Activated CD8-positive, alpha-beta memory T cell treated with anti-CD3 and anti-CD28 coated beads, Interleukin-2, amount 10 ng/mL, durations not matched to agents 7 days and 5 days (primary cell): ENCODE measurements around the gene DMD. TPM values are rescaled to one million over a fixed set of nuclear protein-coding genes. Genes with fewer than 3 reads are reported as not detected.

Experiments used
- ATAC-seq: fragments of 150-1000 bp; cut with Tn5 transposase; one replicate; pipeline ENCODE4 v1.10.0; 2021; ENCODE audit warnings: moderate library complexity
- CTCF ChIA-PET: fragments of 350-600 bp; sonication (Branson Sonifier 250); formaldehyde crosslinking; loops from one replicate; lab custom pipeline; 2021; ENCODE audit warnings: antibody characterized with exemption; lab: Charles Lee
- DNase-seq: peaks from one replicate; pipeline ENCODE4 v3.0.0-alpha.2; 2020
- H3K27ac Mint-ChIP-seq: one replicate; pipeline ENCODE4 v1.8.0; 2021; ENCODE audit warnings: mild to moderate bottlenecking, mixed read lengths
- H3K27me3 Mint-ChIP-seq: one replicate; pipeline ENCODE4 v1.8.0; 2021; ENCODE audit warnings: mixed read lengths
- H3K36me3 Mint-ChIP-seq: one replicate; pipeline ENCODE4 v1.8.0; 2021; ENCODE audit warnings: mild to moderate bottlenecking, mixed read lengths
- H3K4me1 Mint-ChIP-seq: one replicate; pipeline ENCODE4 v1.8.0; 2021; ENCODE audit warnings: mixed read lengths
- H3K4me3 Mint-ChIP-seq: one replicate; pipeline ENCODE4 v1.8.0; 2021; ENCODE audit warnings: mild to moderate bottlenecking, moderate library complexity, mixed read lengths
- H3K9me3 Mint-ChIP-seq: one replicate; pipeline ENCODE4 v1.8.0; 2022; ENCODE audit warnings: low read depth, mixed read lengths
- total RNA-seq, 2 experiments: library from RNA; stranded (reverse); gene quantifications; one replicate each; pipeline ENCODE4 v1.2.3, GENCODE V29; 2021

DMD gene
- total RNA-seq, result 1 to 10 TPM in 1 of 2 experiments, under 1 TPM in 1; 0.32 to 8.4 TPM

DNA sequence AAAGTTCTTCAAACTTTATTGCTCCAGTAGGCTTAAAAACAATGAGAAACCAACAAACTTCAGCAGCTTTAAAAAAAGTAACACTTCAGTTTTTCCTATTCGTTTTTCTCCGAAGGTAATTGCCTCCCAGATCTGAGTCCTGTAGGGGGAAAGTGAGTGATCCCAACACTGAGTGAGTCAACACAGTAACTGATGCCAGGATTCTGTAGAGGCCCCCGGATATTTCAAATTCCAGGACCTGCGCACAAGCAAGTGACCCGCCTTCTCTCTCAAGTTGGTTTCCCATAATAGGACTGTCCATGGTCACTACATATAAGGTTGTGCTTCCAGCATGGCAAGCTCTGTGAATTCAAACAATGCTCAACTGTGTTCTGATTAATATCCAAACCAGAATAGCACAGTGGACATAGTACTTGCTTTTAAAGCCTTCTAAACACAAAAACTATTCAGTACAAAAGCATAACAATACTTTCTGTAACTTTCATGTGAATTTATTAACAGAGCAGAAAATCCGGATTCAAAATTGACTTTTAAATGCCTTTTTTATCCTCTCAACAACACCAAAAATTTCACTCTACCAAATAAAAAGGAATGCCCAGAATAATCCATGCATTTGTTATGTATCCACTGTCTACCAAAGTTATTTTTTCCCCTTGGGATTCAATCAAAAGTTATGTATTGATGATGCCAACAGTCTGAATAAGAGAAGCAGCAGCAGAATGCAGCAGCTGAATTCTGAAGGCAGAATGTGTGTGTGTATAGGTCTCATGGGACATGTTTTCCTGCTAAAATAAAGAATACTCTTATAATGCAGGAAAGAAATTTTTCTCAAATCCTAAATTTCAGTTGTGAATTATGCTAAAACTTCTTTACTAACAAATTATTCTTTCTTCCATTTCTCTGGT, at the start of gene DMD:
DMD (minus strand) TSS at position 194 of the 905 bp plus-strand sequence. CDS start 237 bp downstream, outside the sequence.
- Mint-ChIP-seq H3K36me3 (no peaks in the 10 kb centered on the region), H3K27me3 (no peaks in the 10 kb centered on the region), H3K4me1 (no peaks in the 10 kb centered on the region), H3K27ac (no peak within 1 kb of the TSS), H3K9me3 (no peaks in the 10 kb centered on the region), H3K4me3 (no peak within 1 kb of the TSS)
- CTCF ChIA-PET, result no interaction called here
- ATAC-seq (no peak), DNase-seq (no peak)

GRCh38 chrX:33252306-33252825, 41.0 kb upstream of the DMD start:
- H3K27ac Mint-ChIP-seq, result no peak overlapping the region
- H3K27me3 Mint-ChIP-seq, result no peaks in the 10 kb centered on the region
- CTCF ChIA-PET, result no interaction called here
- H3K4me3 Mint-ChIP-seq, result no peak overlapping the region
- peaks cover 2% of the 10 kb centered on the region for H3K9me3 Mint-ChIP-seq
- no peak for ATAC-seq
- H3K36me3 Mint-ChIP-seq, result no peaks in the 10 kb centered on the region
- no peaks in the 10 kb centered on the region for H3K4me1 Mint-ChIP-seq
- no peak for DNase-seq

- no peaks in the 10 kb centered on the region for H3K9me3 Mint-ChIP-seq
- no peak overlapping the region for H3K4me3 Mint-ChIP-seq
- ATAC-seq, result no peak
- H3K36me3 Mint-ChIP-seq, result no peaks in the 10 kb centered on the region
- H3K4me1 Mint-ChIP-seq, result no peaks in the 10 kb centered on the region
- CTCF ChIA-PET, result no interaction called here
- DNase-seq, result no peak
- no peak overlapping the region for H3K27ac Mint-ChIP-seq
- no peaks in the 10 kb centered on the region for H3K27me3 Mint-ChIP-seq
These were observed 7.5 kb upstream of the DMD start for GRCh38 chrX:33218819-33219218.

DNA sequence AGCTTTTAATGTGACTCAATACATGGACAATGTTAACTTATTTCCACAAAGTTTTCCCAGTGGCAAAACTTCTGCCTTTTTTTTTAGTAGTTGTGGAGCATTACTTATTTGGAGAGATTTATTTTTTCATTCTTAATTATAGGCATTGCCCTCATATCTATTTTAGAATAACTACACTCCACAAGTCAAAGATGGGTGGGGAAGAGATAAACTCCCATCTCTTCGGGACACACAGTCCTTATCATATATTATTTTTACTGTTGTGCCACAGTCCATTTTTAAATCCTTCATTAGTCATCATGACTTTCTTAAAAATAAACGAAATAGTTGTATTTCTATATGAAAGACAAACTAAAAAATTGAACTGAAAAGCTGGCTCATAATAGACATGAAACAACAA, 1.2 kb downstream of the DMD start:
- CTCF ChIA-PET, result no interaction called here
- Mint-ChIP-seq H3K27ac (no peak overlapping the region), H3K4me3 (no peak overlapping the region), H3K36me3 (no peaks in the 10 kb centered on the region), H3K9me3 (no peaks in the 10 kb centered on the region), H3K27me3 (no peaks in the 10 kb centered on the region), H3K4me1 (no peaks in the 10 kb centered on the region)
- no peak for DNase-seq
- no peak for ATAC-seq

GRCh38 chrX:33207056-33207455, 4.3 kb downstream of the DMD start:
- no peak overlapping the region for H3K27ac Mint-ChIP-seq
- H3K36me3 Mint-ChIP-seq, result no peaks in the 10 kb centered on the region
- ATAC-seq (no peak), DNase-seq (no peak)
- peaks cover 4% of the 10 kb centered on the region for H3K9me3 Mint-ChIP-seq
- no peaks in the 10 kb centered on the region for H3K27me3 Mint-ChIP-seq
- no peak overlapping the region for H3K4me3 Mint-ChIP-seq
- no peaks in the 10 kb centered on the region for H3K4me1 Mint-ChIP-seq
- CTCF ChIA-PET, result no interaction called here

DNA sequence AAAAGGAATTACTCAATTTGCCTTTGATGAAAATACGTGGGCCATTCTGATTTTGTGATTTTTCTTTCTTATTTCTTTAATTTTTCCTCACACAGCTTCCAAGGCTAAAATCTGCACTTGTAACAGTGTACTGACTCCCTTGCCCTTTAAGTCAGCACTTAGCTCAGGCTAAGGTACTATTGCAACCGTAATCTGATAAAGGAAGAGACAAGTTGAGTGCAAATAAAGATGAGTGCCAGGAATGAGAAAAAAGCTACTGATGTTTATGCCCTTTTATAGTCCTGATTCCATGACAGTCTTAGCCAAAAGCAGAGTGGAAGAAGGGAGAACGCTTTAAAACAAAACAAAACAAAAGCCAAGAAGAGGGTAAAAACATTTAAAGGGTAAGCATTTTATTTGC, 6.0 kb downstream of the DMD start:
- no peak for ATAC-seq
- Mint-ChIP-seq H3K27ac (no peak overlapping the region), H3K4me1 (no peaks in the 10 kb centered on the region), H3K9me3 (peaks cover 4% of the 10 kb centered on the region), H3K36me3 (no peaks in the 10 kb centered on the region), H3K4me3 (no peak overlapping the region), H3K27me3 (no peaks in the 10 kb centered on the region)
- CTCF ChIA-PET, result no interaction called here
- DNase-seq, result no peak

- no peaks in the 10 kb centered on the region for H3K36me3 Mint-ChIP-seq
- H3K4me1 Mint-ChIP-seq, result no peaks in the 10 kb centered on the region
- no peak overlapping the region for H3K27ac Mint-ChIP-seq
- H3K27me3 Mint-ChIP-seq, result no peaks in the 10 kb centered on the region
- DNase-seq (no peak), ATAC-seq (no peak)
- CTCF ChIA-PET, result no interaction called here
- H3K4me3 Mint-ChIP-seq, result no peak overlapping the region
- H3K9me3 Mint-ChIP-seq, result peaks cover 4% of the 10 kb centered on the region
These were observed 6.5 kb downstream of the DMD start for GRCh38 chrX:33204889-33205288.

GRCh38 chrX:33198561-33199279, 12.6 kb downstream of the DMD start:
- DNase-seq, result no peak
- no peak for ATAC-seq
- Mint-ChIP-seq H3K27me3 (no peaks in the 10 kb centered on the region), H3K4me1 (no peaks in the 10 kb centered on the region), H3K9me3 (peaks cover 2% of the 10 kb centered on the region), H3K4me3 (no peak overlapping the region), H3K36me3 (no peaks in the 10 kb centered on the region), H3K27ac (no peak overlapping the region)
- CTCF ChIA-PET, result no interaction called here

DNA sequence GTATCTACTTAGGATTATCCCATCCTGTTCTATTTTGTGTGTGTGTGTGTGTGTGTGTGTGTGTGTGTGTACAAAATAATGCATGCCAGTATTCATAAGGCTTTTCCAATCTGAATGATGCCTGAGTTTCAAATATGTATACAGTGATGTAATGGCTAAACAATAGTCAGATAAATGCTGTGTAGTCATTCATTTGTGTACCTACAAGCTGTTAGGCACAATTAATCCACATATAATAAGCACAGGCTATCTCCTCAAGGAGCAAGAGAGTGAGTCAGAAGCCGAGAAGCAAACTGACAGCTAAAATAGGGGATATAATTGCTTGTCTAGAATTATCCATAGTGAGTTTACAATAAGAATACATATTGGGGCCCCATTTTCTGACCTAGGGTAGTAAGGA, 15.7 kb downstream of the DMD start:
- no peak overlapping the region for H3K27ac Mint-ChIP-seq
- no peak overlapping the region for H3K4me3 Mint-ChIP-seq
- H3K9me3 Mint-ChIP-seq, result peaks cover 2% of the 10 kb centered on the region
- DNase-seq (no peak), ATAC-seq (no peak)
- no peaks in the 10 kb centered on the region for H3K27me3 Mint-ChIP-seq
- CTCF ChIA-PET, result no interaction called here
- H3K4me1 Mint-ChIP-seq, result no peaks in the 10 kb centered on the region
- H3K36me3 Mint-ChIP-seq, result no peaks in the 10 kb centered on the region

DNA sequence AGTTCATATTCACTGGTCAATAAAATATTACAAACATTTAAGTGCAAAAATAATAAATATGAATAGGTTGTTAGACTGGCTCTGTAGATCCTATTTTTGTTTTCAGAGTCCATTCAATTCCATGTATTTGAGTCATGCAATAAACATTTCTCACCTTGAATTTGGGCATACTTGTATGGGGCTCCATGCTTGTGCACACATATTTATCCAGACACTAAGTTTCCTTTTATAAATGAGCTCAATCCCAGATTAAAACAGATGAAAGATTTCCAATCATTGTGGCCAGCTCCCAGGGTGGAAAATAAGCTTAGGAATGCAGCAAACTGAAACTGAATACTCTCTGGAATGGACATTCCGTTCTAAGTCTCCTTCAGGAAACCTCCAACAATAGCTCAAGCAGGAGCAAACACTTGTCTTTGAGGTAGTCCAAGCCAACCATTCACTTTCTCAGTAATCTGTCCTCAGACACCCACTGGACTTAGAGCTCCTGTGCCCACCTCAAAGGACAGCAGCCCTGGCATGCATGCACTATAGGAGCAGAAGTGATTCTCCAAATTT, 16.4 kb downstream of the DMD start:
- Mint-ChIP-seq H3K27ac (no peak overlapping the region), H3K4me3 (no peak overlapping the region), H3K4me1 (no peaks in the 10 kb centered on the region), H3K27me3 (no peaks in the 10 kb centered on the region), H3K36me3 (no peaks in the 10 kb centered on the region), H3K9me3 (peaks cover 2% of the 10 kb centered on the region)
- ATAC-seq (no peak), DNase-seq (no peak)
- CTCF ChIA-PET, result no interaction called here

GRCh38 chrX:33194289-33194688, 17.1 kb downstream of the DMD start:
- no peak for ATAC-seq
- Mint-ChIP-seq H3K9me3 (peaks cover 2% of the 10 kb centered on the region), H3K36me3 (no peaks in the 10 kb centered on the region), H3K27ac (no peak overlapping the region), H3K4me3 (no peak overlapping the region), H3K27me3 (no peaks in the 10 kb centered on the region), H3K4me1 (no peaks in the 10 kb centered on the region)
- CTCF ChIA-PET, result no interaction called here
- no peak for DNase-seq

GRCh38 chrX:33190016-33190415, 21.3 kb downstream of the DMD start:
- DNase-seq (no peak), ATAC-seq (no peak)
- no peak overlapping the region for H3K4me3 Mint-ChIP-seq
- H3K27ac Mint-ChIP-seq, result no peak overlapping the region
- CTCF ChIA-PET, result no interaction called here
- no peaks in the 10 kb centered on the region for H3K27me3 Mint-ChIP-seq
- H3K36me3 Mint-ChIP-seq, result no peaks in the 10 kb centered on the region
- H3K9me3 Mint-ChIP-seq, result no peaks in the 10 kb centered on the region
- no peaks in the 10 kb centered on the region for H3K4me1 Mint-ChIP-seq

GRCh38 chrX:33188881-33189280, 22.5 kb downstream of the DMD start:
- Mint-ChIP-seq H3K27ac (no peak overlapping the region), H3K4me1 (no peaks in the 10 kb centered on the region), H3K27me3 (no peaks in the 10 kb centered on the region), H3K4me3 (no peak overlapping the region), H3K9me3 (no peaks in the 10 kb centered on the region), H3K36me3 (no peaks in the 10 kb centered on the region)
- DNase-seq, result no peak
- ATAC-seq, result no peak
- CTCF ChIA-PET, result no interaction called here
